K562 treated with DMSO at 1 percent for 24 hours (cell line): ENCODE data around the gene SSBP4. TPM values are rescaled to one million over a fixed set of nuclear protein-coding genes. Genes with fewer than 3 reads are reported as not detected.

Experiments
- total RNA-seq: library from RNA; unstranded; fragments of 300-600 nt; gene quantifications from 2 replicates; pipeline ENCODE4 v1.2.3, GENCODE V29; 2022; ENCODE audit warnings: low read depth; ENCODE audit not compliant: insufficient read depth

SSBP4 gene
- total RNA-seq = 124 and 152 TPM in 2 replicates

DNA sequence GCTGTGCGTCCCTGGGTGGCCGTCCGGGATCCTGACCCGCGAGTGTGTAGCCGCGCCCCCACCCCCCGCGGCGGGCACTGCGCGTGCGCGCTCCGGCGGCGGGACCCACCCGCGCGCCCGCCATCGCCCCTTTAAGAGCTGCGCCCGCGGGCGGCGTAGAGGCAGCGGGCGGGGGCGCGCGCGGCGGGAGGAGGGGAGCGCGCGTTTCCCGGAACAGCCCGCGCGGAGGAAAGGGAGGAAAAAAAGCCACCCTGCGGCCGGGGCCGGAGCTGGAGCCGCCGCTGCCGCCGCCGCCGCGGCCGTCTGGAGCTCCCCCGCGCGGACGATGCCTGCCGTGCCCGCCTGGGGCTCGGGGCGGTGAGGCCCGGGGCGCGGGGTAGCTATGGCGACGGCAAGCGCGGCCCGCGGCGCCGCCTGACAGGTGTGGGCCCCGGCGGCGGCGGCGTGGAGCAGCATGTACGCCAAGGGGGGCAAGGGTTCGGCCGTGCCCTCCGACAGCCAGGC, at the start of gene SSBP4:
Gene SSBP4 (plus strand): TSS at position 204 of the 504 bp plus-strand sequence. CDS start 251 bp downstream, at position 455.

DNA sequence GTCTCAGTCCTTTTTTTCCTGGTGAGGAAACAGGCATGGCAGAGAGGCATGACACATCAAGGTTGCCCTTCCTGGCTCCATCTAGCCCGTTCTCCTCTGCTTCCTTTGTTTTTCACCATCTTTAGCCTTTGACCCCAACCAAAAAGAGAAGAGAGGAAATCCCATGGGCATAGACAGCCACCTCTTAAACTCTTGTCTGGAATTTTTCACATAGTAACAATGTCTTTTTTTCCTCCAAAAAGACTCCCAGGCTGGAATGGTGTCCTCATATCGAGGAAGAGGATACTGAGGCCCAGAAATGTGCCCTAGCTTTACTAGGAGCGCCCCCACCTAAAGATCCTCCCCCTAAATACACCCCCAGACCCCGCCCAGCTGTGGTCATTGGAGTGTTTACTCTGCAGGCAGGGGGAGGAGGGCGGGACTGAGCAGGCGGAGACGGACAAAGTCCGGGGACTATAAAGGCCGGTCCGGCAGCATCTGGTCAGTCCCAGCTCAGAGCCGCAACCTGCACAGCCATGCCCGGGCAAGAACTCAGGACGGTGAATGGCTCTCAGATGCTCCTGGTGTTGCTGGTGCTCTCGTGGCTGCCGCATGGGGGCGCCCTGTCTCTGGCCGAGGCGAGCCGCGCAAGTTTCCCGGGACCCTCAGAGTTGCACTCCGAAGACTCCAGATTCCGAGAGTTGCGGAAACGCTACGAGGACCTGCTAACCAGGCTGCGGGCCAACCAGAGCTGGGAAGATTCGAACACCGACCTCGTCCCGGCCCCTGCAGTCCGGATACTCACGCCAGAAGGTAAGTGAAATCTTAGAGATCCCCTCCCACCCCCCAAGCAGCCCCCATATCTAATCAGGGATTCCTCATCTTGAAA, 33.3 kb upstream of the SSBP4 start, which contains the start of gene GDF15:
Gene GDF15 (plus strand): TSS at position 484 of the 868 bp plus-strand sequence. CDS start 32 bp downstream, at position 516.

GRCh38 chr19:18397242-18398202, 21.7 kb upstream of the SSBP4 start, which contains the start of gene LRRC25:
LRRC25 (minus strand) TSS chr19:18397622; CDS start chr19:18396963, 659 bp downstream.

GRCh38 chr19:18437491-18438330, 18.5 kb downstream of the SSBP4 start, which contains the start of gene ISYNA1:
ISYNA1 (minus strand) TSS chr19:18438133; CDS start chr19:18437979, 154 bp downstream.

Other genes with a start within 250 kb of the SSBP4 start
- 152 and 155 TPM in 2 replicates for gene IFI30, start 245.6 kb upstream of the SSBP4 start, total RNA-seq
- 71.2 and 74.1 TPM in 2 replicates for gene MPV17L2, start 226.2 kb upstream of the SSBP4 start, total RNA-seq
- gene RAB3A, start 215.4 kb upstream of the SSBP4 start, total RNA-seq = 4.0 and 5.6 TPM in 2 replicates
- not detected in 2 replicates for gene PDE4C, start 193.0 kb upstream of the SSBP4 start, total RNA-seq
- gene IQCN, start 144.9 kb upstream of the SSBP4 start, total RNA-seq = 1.8 TPM in 2 replicates
- gene JUND, start 137.8 kb upstream of the SSBP4 start, total RNA-seq = 283 and 368 TPM in 2 replicates
- 278 and 306 TPM in 2 replicates for gene LSM4, start 96.3 kb upstream of the SSBP4 start, total RNA-seq
- 33.9 and 35.7 TPM in 2 replicates for gene PGPEP1, start 78.8 kb upstream of the SSBP4 start, total RNA-seq
- 470 and 575 TPM in 2 replicates for gene GDF15, start 33.2 kb upstream of the SSBP4 start, total RNA-seq
- 3.5 and 3.8 TPM in 2 replicates for gene LRRC25, start 21.8 kb upstream of the SSBP4 start, total RNA-seq
- 333 and 398 TPM in 2 replicates for gene ISYNA1, start 18.7 kb downstream of the SSBP4 start, total RNA-seq
- 17.6 and 19.8 TPM in 2 replicates for gene ELL, start 102.7 kb downstream of the SSBP4 start, total RNA-seq
- 364 and 404 TPM in 2 replicates for gene FKBP8, start 124.2 kb downstream of the SSBP4 start, total RNA-seq
- 149 and 164 TPM in 2 replicates for gene KXD1, start 138.5 kb downstream of the SSBP4 start, total RNA-seq
- gene UBA52, start 152.5 kb downstream of the SSBP4 start, total RNA-seq = 2,583 and 2,749 TPM in 2 replicates
- gene REX1BD, start 169.4 kb downstream of the SSBP4 start, total RNA-seq = 142 and 151 TPM in 2 replicates
- gene CRLF1, start 187.4 kb downstream of the SSBP4 start, total RNA-seq = 2.5 and 2.8 TPM in 2 replicates
- 0.45 TPM in 1 of 2 replicates, not detected in the other for gene TMEM59L, start 193.5 kb downstream of the SSBP4 start, total RNA-seq
- 14.6 and 14.8 TPM in 2 replicates for gene KLHL26, start 217.6 kb downstream of the SSBP4 start, total RNA-seq